WTC11 (cell line): ENCODE results near the gene WNK1.

ENCODE experiments used
- ATF3 ChIP-seq: sonication (generic); formaldehyde crosslinking; conservative IDR thresholded peaks from 2 replicates; pipeline ENCODE4 v1.8.1; 2022; ENCODE audit warnings: mild to moderate bottlenecking, missing genetic modification reagents
- CTCF ChIP-seq: fragments of 200-600 bp; IDR thresholded peaks from 2 replicates; pipeline ENCODE4 v1.8.0; 2022; ENCODE audit warnings: antibody characterized with exemption
- ESRRA ChIP-seq: sonication (generic); formaldehyde crosslinking; IDR thresholded peaks from 2 replicates; pipeline ENCODE4 v1.8.1; 2022; ENCODE audit warnings: mild to moderate bottlenecking, missing genetic modification reagents, borderline replicate concordance

GRCh38 chr12:879641-880040 is 127.3 kb downstream of the WNK1 start:
- TF ChIP-seq CTCF, result no peak
- TF ChIP-seq ESRRA (CRISPR knock-in tag), result no peak
- no peak for TF ChIP-seq ATF3 (CRISPR knock-in tag)
